Fibroblast of skin of right biceps (primary cell): ENCODE measurements around the gene BCS1L.
A peak's percentile ranks its signal among the peaks of the same experiment; 100 is the strongest.

Experiments
- DNase-seq: peaks from one replicate; pipeline ENCODE4 v3.0.0-alpha.2; 2013

BCS1L gene

GRCh38 chr2:218659258-218659987 lies at the start of gene BCS1L, which contains the start of gene ZNF142:
Gene BCS1L (plus strand): TSS chr2:218659683. CDS start chr2:218660988, 1,305 bp downstream.
Gene ZNF142 (minus strand): TSS chr2:218659623. CDS start chr2:218656429, 3,194 bp downstream.
- DNase-seq: peak; percentile 88

DNA sequence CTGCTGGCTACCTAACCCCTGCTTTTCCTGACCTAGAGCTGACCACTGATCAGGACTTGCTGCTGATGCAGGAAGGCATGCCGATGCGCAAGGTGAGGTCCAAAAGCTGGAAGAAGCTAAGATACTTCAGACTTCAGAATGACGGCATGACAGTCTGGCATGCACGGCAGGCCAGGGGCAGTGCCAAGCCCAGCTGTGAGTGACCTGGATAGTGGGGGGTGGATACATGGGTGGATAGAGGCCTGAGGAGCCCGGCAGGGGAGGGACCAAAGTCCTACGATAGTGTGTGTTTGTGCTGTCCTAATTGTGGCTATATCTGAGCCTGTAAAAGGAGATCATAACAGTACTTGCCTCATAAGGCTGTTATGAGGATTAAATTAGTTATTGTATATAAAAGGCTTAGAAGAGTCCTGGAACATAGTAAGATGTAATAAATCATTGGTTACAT lies 43.6 kb upstream of the BCS1L start:
- no peak for DNase-seq

DNA sequence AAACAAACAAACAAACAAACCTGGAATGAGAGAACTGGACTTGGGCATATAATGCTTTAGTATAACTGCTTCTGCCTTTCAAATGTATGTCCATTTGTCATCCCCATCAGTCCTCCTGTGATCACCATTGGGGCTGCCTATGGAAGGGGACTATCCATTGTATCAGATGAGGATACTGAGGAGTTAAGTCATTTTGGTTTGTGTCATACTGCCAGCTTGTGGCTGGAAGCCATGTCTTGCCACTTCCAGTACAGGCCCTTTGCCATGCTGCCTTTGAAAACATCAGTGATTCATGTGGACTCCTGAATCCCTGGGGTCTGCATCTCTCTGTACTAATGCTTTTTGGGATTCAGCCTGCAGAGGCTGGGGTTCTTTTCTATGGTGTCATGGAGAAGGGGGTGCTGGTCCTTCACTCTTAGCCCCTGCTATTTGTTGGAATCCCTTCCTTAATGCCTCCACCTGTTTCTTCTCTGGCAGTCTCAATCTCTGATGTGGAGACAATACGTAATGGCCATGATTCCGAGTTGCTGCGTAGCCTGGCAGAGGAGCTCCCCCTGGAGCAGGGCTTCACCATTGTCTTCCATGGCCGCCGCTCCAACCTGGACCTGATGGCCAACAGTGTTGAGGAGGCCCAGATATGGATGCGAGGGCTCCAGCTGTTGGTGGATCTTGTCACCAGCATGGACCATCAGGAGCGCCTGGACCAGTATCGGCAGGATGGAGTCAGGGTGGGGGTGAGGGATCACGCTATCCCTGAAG lies 41.2 kb upstream of the BCS1L start:
- no peak for DNase-seq

GRCh38 chr2:218621007-218621406 lies 38.5 kb upstream of the BCS1L start:
- DNase-seq: no peak

DNA sequence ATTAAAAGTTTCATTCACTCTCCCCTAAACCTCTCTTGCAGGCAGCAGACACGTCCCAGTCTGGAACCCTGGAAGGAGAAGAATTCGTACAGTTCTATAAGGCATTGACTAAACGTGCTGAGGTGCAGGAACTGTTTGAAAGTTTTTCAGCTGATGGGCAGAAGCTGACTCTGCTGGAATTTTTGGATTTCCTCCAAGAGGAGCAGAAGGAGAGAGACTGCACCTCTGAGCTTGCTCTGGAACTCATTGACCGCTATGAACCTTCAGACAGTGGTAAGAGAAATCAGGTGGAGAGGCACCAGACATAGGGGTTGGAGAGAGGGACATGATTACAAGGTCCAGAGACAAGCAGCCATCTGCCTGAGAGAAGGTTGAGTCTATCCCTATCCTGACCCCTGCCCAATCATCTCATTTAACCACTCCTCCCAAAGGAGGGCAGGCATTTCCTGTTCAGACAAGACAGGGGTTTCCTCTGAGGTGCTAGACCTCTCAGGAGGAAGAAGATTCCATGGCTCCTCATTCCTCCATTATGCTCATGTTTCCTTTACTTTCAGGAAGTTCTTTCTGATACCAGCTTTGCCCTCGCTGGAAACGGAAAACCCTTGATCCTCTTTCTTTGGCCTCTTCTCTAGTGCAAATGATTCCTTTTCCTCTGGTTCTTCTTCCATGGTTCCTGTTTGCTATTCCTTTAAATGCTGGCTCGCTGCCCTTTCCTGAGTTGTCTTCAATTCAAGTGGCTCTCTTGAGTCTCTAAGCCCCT lies 36.7 kb upstream of the BCS1L start:
- DNase-seq: peak; percentile 36

- DNase-seq: no peak
Measured at GRCh38 chr2:218623366-218623705, 36.1 kb upstream of the BCS1L start.

GRCh38 chr2:218626369-218626768 lies 33.1 kb upstream of the BCS1L start:
- DNase-seq: no peak

DNA sequence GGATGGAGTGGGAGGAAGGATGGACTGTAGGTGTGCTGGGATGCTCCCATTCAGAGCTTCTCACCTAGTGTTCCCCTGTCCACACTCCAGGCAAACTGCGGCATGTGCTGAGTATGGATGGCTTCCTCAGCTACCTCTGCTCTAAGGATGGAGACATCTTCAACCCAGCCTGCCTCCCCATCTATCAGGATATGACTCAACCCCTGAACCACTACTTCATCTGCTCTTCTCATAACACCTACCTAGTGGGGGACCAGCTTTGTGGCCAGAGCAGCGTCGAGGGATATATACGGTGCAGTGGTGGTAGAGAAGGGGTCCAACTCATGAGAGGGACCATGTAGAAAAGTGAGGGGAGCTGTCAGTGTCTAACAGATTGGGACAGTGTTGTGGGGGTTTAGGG lies 31.5 kb upstream of the BCS1L start:
- DNase-seq: no peak

DNA sequence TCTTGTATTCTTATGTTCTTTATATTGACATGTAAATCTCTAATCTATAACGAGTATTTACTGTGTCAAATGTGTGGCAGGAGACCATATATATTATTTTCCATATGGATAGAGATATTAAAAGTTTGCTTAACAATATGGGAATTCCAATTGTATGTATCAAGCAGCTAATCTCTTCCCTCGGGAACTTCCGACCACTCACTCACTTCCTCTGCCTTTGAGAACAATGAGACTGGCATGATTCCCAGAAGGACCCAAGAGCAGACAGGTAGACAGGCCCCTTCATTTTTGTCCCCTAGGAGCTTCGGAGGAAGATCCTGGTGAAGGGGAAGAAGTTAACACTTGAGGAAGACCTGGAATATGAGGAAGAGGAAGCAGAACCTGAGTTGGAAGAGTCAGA lies 27.6 kb upstream of the BCS1L start:
- peak; percentile 65 for DNase-seq

DNA sequence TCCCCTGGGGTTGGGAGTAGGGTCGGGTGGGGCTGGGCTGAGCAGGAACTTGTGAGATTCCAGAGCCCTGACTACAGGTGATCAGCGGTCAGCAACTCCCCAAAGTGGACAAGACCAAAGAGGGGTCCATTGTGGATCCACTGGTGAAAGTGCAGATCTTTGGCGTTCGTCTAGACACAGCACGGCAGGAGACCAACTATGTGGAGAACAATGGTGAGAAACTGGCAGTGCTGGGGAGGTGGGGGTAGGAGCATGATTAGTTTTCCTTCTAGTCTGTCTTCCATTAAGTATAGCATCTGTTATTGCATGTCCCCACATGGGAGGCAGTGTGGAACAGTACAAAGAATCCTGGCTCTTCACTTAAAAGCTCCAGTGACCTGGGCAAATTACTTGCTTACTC lies 23.8 kb upstream of the BCS1L start:
- no peak for DNase-seq

DNA sequence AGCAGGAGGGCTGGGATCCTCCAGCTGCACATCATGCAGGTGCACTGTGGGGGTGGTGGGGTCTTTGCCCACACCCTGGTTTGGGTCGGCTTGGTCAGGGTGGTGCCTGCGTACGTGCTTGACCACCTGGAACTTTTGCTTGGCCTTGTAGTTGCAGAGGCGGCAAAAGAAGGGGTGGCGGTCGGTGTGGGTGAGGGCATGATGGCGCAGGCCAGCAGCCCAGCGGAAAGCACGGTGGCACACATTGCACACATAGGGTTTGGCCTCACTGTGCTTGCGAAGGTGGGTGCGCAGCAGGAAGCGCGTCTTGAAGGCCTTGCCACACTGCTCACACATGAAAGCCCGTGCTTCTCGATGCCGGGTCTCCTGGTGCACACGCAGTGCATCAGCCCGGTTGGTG lies 21.1 kb upstream of the BCS1L start:
- no peak for DNase-seq

DNA sequence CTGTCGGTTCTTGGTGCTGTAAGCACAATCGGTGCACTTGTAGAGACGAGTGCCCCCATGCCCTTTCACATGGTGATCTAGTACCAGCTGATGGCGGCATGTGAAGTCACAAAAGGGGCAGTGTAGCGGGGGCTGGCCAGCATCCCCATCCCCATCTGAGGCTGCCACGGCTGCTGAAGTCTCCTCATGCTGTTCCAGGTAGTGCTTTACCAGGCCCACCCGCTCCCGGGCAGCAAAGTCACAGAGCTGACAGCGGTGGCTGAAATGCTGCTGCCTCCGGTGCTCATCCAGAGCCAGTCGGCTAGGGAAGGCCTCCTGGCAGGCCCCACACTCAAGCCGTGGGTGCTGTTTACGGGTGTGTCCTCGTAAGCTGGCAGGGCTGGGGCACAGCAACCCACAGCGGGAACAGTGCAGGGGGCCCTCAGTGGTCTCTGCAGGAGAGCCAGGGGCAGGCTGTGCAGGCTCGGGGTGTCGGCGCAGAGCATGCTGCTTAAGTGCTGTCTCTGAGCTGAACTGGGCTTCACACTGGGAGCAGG lies 17.3 kb upstream of the BCS1L start:
- DNase-seq: no peak

DNA sequence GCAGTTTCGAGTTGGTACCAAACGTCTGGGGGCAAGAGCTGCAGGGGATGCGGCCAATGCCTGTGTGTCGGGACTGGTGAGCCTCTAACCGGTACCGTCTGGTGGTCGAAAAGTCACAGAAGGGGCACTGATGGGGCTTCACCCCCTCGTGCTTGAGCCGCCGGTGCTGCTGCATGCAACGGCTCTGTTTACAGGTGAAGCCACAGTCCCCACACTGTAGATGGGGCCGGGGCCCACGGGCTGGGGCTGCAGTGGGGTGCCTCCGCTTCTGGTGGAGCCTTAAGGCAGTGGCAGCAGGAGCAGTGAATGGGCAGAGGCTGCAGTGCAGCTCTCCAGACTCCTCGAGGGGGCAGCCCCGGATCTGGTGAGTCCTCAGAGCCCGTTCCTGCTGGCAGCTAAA lies 16.7 kb upstream of the BCS1L start:
- no peak for DNase-seq

DNA sequence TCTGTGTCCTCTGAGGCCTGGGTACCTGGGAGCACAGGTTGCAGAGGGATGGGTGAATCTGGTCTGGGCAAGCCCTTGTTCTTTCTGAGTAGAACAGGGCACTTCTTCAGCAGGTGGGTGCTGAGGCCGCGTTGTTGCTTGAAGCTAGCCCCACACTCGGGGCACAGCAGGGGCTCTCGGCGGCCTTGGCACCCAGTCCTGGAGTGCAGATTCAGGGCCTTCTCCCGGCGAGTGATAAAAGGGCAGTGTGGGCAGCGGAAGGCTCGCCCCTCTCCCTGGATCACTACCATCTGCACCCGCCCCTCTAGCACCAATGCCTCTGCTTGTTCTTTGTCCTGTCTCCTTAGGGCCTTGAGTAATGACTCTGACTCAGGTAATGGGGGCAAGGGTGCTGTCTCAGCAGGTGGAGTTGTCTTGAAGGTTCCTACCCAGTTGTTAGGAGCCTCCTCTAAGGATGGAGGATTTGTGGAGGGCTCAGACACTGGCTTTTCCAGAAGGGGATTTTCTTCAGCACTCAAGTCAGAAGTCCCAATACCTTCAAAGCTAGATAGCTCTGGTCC lies 15.7 kb upstream of the BCS1L start:
- no peak for DNase-seq

- DNase-seq: no peak
Measured at GRCh38 chr2:218644721-218645120, 14.8 kb upstream of the BCS1L start.

DNA sequence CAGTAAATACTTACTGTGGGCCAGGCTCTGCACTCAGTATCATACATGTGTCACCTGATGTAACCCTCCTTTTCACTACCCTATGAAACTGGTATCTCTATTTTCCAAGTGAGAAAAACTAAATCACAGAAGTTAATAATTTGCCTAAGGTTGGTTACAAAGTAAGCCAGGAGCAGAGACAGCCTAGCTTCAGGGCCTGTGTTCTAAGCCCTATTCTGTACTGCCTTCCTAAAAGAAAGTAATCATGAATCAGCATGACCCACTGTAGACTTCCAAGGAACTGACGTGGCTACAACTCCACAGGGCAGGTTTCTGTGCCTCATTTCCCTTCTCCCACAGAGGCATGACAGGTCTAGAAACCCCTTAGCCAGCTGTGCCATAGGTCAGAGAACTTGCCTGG lies 14.4 kb upstream of the BCS1L start:
- peak; percentile 12 for DNase-seq

- DNase-seq: peak; percentile 51
Measured at GRCh38 chr2:218648088-218648786, 11.2 kb upstream of the BCS1L start.

DNA sequence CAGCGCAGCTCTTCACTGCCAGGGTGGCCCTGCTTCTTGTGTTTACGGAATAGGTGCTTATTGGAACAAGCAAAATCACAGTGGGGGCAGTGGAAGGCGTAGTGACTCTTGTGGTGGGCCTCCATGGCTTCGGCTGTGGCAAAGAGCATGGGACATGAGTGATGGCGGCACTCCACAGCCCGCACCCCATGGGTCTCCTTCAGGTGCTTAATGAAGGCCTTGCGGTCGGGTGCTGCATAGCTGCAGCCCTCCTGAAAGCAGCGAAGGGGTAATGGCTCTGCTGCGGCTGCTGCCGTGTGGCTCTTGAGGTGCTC lies 10.7 kb upstream of the BCS1L start:
- no peak for DNase-seq

- DNase-seq: no peak
Measured at GRCh38 chr2:218655751-218656150, 3.7 kb upstream of the BCS1L start.

GRCh38 chr2:218658671-218659257 lies 719 bp upstream of the BCS1L start:
- peak; percentile 32 for DNase-seq

DNA sequence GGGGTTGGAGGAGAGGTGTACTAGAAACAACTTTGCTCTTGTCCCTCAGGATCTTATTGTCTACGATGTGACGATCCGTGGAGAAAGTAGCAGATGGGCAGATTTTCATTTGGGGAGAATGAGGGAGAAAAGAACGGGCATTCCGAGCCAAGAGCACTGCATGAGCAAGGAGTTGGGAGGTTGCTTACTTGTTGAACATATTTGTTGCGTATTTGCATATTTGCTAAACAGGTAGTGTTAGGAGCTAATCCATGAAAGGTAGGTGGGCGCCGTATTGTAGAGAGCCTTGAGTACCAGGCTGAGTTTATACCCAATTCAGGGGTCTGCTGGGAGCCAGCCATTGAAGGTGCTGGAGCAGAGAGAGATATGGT lies 490 bp downstream of the BCS1L start:
- DNase-seq: no peak

GRCh38 chr2:218662377-218662776 lies 2.9 kb downstream of the BCS1L start:
- no peak for DNase-seq
